Measurements from ENCODE around the gene DPYD.
A peak's percentile ranks its signal among the peaks of the same experiment; 100 is the strongest.

DPYD gene

DNA sequence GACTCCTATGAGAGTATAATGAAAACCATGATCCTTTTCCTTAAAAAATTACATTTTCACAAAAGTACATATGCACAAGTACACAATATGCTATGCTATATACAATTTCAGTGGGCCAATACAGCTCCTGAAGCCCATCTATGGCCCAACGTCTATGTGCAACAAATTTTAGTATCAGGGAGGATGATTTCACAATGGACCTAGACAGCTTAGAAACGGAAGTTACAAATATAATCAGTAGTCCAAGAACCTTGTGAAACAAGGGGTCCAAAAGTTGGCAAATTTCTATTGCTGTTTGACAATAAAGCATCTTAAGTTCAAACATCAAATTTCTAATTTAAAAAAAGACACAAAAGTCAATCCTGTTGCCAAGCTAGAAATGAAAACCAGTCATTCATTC is 87.0 kb downstream of the DPYD start:
- TF ChIP-seq, protein P1, sequence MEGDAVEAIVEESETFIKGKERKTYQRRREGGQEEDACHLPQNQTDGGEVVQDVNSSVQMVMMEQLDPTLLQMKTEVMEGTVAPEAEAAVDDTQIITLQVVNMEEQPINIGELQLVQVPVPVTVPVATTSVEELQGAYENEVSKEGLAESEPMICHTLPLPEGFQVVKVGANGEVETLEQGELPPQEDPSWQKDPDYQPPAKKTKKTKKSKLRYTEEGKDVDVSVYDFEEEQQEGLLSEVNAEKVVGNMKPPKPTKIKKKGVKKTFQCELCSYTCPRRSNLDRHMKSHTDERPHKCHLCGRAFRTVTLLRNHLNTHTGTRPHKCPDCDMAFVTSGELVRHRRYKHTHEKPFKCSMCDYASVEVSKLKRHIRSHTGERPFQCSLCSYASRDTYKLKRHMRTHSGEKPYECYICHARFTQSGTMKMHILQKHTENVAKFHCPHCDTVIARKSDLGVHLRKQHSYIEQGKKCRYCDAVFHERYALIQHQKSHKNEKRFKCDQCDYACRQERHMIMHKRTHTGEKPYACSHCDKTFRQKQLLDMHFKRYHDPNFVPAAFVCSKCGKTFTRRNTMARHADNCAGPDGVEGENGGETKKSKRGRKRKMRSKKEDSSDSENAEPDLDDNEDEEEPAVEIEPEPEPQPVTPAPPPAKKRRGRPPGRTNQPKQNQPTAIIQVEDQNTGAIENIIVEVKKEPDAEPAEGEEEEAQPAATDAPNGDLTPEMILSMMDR (IDR thresholded peaks at IDR 0.05; ENCODE audit: low read depth, low read length) = no peak
- DNase-seq (ENCODE audit: low read depth, low spot score) = no peak
- no peak overlapping the region for H3K4me3 ChIP-seq (ENCODE audit: low read depth, low read length)
- in situ Hi-C loops (cut with HindIII; ENCODE audit: low sequenced_read_pairs) = no loop called here

DNA sequence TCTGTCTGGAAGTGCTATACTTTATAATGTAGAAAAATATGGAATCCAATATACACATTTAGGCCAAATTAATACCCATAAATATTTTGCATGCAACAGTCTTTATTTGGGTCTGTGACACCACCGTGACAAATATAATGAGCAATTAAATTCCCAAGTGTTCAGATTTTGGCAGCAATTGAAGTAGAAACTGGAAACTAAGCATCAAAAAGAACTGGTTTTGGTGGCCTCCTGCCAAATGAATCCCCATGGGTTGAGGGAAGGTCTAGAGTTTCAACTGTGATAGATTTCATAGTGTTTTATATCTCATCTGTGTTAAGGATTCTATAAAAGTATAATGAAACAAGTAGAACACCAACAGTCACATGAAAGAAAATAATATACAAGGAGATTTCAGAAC is 88.4 kb downstream of the DPYD start:
- in situ Hi-C loops (cut with HindIII; ENCODE audit: low sequenced_read_pairs) = no loop called here
- TF ChIP-seq, protein P1 (IDR thresholded peaks at IDR 0.05; ENCODE audit: low read depth, low read length) = no peak
- H3K4me3 ChIP-seq (ENCODE audit: low read depth, low read length) = no peak overlapping the region
- DNase-seq (ENCODE audit: low read depth, low spot score) = peak; percentile 53

DNA sequence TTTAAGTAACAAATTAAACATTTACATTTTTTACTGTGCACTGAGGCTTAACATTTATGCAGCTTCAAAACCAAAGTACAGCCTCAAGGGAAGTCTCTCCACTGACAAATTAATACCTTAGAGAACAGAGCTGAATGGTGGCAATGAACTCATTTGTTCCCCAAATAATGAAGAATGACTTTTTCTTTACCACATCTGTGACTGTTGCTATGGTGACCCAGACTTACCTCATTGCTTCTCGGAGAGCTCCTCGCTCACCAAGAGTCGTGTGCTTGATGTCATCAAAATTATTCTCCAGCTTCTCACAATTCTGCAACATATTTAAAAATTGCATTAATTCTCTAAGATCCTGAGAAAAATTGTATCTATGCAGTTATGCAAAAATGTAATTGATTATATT is 92.9 kb downstream of the DPYD start:
- DNase-seq (ENCODE audit: low read depth, low spot score) = peak; percentile 14
- H3K4me3 ChIP-seq (ENCODE audit: low read depth, low read length) = no peak overlapping the region
- in situ Hi-C loops (cut with HindIII; ENCODE audit: low sequenced_read_pairs) = no loop called here
- TF ChIP-seq, protein P1 (IDR thresholded peaks at IDR 0.05; ENCODE audit: low read depth, low read length) = no peak

DNA sequence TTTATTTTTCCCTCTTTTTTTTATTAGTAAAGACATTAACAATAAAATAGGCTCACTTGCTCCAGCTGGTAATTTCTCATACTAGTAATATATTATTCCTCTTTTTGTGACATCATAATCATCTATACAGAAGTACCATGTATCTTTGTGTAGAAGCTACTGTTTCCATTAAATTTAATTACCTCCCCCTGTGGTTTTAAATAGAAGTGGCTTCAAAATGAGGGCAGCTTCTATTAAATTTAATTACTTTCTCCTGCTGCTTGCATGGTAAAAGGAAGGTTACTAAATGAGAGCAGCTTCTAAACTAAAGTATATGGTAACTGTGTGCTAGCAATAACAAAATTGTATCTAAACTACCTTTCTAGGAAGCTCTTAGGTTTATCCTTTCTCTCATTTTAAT is 94.0 kb downstream of the DPYD start:
- TF ChIP-seq, protein P1 (IDR thresholded peaks at IDR 0.05; ENCODE audit: low read depth, low read length) = no peak
- in situ Hi-C loops (cut with HindIII; ENCODE audit: low sequenced_read_pairs) = no loop called here
- DNase-seq (ENCODE audit: low read depth, low spot score) = no peak
- no peak overlapping the region for H3K4me3 ChIP-seq (ENCODE audit: low read depth, low read length)

DNA sequence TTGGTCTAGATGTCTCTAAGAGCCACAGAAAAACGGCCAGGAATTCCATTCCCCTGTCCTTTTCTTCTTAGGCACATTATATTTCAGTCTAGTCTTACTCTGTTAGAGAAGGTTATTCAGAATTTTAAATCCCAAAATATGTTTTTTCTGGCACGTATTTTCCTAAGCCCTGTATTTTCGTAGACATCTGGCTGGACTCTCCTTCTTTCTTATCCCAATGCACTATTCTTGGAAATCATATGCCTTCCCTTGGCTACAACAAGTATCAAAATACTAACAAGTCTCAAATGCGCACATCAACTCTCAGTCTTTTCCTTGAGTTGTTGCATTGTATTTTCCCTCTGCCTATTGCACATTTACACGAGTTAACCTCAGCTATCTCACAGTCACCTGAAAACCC is 96.2 kb downstream of the DPYD start:
- in situ Hi-C loops (cut with HindIII; ENCODE audit: low sequenced_read_pairs) = no loop called here
- no peak for DNase-seq (ENCODE audit: low read depth, low spot score)
- TF ChIP-seq, protein P1 (IDR thresholded peaks at IDR 0.05; ENCODE audit: low read depth, low read length) = no peak
- H3K4me3 ChIP-seq (ENCODE audit: low read depth, low read length) = no peak overlapping the region

DNA sequence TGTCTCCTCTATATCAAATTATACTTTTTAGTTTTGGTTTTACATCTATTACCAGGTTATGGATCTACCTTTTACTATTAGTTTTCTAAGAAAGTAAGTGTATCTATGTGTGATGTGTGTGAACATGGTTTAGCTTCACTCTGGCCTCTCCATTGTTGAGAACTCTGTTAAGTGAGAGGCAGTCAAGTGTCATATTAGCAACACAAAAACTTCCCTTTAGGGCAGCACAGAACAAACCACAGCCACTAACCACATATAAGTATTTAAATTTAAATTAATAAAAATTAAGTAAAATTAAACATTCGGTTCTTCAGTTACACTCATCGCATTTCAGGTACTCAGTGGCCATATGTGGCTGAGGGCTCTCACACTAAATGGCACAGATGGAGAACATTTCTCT is 96.6 kb downstream of the DPYD start:
- H3K4me3 ChIP-seq (ENCODE audit: low read depth, low read length) = no peak overlapping the region
- DNase-seq (ENCODE audit: low read depth, low spot score) = no peak
- in situ Hi-C loops (cut with HindIII; ENCODE audit: low sequenced_read_pairs) = no loop called here
- TF ChIP-seq, protein P1 (IDR thresholded peaks at IDR 0.05; ENCODE audit: low read depth, low read length) = no peak
